LNCaP clone FGC (cell line): Measurements from ENCODE around the gene GPR148.

Experiments
- DNase-seq: peaks from one replicate; pipeline ENCODE4 v3.0.0-alpha.2; 2011; ENCODE audit warnings: low read depth
- H3K4me3 ChIP-seq: 2 replicates; pipeline ENCODE4 v1.5.1; 2011; ENCODE audit warnings: mild to moderate bottlenecking, low read depth, low read length, control low read depth
- TF ChIP-seq, protein P1 (sequence below): IDR thresholded peaks from 2 replicates; pipeline ENCODE4 v1.5.1; 2012; ENCODE audit warnings: mild to moderate bottlenecking; ENCODE audit not compliant: control insufficient read depth, insufficient read depth; ENCODE audit errors: extremely low read depth

The GPR148 gene

DNA sequence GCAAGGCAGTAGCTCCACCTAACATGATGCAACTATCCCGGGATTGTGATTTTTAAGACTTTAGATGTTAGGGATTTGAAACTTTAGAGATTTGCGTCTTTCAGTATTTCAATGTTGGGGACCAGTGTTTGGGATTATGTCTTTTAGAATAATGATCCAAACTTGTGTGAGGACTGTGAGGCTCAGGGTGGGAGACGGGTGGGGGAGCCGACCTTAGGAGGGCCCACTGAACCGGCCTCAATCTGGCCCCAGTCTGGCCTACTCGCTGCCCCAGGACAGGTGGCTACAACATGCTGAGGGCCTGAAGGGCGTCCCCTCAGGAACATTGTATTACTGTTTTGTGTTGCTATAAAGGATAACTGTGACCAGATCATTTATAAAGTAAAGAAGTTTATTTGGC lies 37.2 kb downstream of the GPR148 start:
- H3K4me3 ChIP-seq: no peak overlapping the region
- TF ChIP-seq, protein P1, sequence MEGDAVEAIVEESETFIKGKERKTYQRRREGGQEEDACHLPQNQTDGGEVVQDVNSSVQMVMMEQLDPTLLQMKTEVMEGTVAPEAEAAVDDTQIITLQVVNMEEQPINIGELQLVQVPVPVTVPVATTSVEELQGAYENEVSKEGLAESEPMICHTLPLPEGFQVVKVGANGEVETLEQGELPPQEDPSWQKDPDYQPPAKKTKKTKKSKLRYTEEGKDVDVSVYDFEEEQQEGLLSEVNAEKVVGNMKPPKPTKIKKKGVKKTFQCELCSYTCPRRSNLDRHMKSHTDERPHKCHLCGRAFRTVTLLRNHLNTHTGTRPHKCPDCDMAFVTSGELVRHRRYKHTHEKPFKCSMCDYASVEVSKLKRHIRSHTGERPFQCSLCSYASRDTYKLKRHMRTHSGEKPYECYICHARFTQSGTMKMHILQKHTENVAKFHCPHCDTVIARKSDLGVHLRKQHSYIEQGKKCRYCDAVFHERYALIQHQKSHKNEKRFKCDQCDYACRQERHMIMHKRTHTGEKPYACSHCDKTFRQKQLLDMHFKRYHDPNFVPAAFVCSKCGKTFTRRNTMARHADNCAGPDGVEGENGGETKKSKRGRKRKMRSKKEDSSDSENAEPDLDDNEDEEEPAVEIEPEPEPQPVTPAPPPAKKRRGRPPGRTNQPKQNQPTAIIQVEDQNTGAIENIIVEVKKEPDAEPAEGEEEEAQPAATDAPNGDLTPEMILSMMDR: no peak
- no peak for DNase-seq

DNA sequence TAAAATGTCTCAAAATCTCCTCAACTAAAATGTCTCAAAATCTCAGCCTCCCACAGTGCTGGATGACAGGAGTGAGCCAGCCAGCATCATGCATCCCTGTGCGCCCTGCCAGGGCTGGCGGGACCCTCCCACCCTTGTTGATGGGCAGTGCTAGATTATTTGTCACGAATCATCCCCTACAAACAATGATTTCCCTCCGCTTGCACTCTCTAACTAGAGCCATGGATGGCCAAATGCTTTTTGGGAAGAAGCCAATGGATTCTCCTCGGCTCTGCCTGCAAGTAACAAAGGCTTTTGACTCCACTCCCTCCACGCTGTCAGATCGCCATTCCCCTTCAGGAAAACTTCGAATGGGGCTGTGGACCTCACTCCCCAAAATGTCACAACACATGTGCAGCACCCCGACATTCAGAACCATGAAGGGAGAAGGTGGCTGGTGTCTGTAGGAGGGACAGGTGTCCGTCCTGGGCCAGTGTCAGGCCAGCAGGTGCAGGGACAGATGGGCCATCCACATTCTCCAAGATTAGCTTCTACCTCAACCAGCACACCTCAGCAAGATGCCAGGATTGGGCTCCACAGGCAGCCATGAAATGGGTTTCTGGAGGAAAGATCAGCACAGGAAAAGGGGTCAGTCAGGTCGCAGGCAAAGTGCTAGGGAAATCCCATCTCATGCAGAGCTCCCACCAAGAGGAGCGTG lies 38.0 kb downstream of the GPR148 start:
- H3K4me3 ChIP-seq: no peak overlapping the region
- TF ChIP-seq, protein P1: no peak
- DNase-seq: no peak

DNA sequence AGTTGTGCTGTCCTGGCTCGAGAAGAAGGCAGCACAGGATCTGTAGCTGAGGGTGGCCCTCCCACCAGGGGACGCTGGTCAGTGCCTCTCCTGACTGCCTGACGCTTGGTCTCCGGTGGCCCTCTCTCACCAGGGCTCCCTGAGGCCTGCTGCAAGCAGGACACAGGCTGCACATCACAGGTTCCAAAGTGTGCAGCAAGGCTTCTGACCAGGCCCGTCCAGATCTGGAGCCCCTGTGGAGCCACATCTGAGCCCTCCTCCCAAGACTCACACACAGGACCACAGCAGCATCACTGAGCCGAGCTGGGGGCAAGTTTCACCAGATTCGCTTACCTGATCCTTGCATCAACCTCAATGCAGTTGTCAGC lies 38.5 kb downstream of the GPR148 start:
- no peak overlapping the region for H3K4me3 ChIP-seq
- no peak for DNase-seq
- TF ChIP-seq, protein P1: no peak

DNA sequence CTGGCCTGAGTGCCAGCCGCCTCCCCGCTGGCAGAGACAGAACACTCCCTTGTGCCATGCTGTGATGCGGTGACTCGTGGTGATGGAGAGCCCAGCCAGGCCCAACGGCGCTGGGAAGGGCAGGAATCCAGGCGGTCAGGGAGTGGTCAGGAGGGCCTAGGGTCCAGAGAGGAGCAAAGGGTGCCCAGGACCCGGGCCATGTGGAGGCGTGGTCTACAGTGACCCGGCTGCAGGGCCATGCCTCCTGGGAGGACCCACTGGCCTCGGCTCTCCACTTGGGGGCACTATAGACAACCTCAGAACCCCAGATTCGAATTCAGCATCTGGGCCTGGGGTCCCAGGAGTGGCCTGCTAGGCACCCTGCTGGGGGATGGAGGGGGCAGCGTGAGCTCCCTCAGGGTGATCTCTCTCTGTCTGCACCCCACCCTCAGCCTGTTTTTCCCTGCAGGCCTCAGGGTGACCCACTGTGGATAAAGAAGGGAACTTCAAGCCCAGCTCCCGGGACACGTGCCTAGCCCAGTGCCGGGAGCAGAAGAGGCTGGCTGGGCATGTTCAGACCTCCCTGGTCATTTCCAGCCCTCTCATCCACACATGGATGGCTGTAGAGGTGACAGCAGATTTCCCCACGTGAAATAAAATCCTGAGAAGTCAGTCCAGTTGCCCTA lies 39.5 kb downstream of the GPR148 start:
- TF ChIP-seq, protein P1: no peak

DNA sequence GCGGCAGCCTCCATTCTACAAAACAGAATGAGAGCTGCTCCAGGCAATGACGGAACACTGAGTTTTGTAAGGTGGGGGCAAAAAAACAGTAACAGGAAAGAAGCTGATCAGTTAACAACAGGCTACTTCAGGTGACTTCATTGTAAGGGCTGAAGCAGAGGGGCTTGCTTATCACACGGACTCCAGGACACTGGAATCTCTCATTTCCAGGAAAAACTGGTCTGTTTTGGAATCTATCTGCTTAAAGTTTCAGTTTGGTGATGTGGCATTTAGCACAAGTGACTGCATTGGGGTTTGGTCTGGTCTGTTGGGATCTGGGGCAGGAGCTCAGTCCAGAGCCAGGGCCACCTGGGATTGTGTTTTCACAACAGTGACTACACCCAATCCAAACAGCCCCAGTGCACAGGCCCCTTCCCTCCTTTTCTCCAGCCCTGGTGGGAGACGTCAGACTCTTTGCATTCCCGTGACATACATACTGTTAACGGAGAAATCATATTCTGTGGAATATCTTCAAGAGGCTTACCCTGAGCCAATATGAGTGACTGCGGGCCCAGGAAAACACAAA lies 40.6 kb downstream of the GPR148 start:
- TF ChIP-seq, protein P1: no peak
- DNase-seq: no peak
- no peak overlapping the region for H3K4me3 ChIP-seq

More for the DNA sequence above, 39.5 kb downstream of the GPR148 start:
- DNase-seq: no peak
- H3K4me3 ChIP-seq: no peak overlapping the region

DNA sequence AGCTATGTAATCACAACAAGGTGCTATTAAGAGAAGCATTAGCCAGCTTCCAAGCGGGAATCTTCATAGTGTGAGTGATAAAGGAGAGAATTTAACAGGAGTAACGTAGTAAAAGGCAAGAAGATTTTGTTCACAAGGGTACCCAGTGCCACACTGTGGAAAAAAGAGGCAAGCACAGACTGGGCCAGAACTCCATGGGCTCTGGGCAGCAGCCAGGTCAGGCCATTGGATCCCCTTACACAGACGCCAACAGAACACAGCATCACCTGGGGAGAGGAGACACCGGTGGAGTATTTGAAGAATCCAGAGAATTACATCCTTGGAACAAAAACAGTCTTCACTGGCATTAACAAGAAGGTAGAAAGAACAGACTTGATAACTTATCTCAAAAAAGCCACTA lies 47.7 kb downstream of the GPR148 start:
- peak; percentile 2 for DNase-seq
- TF ChIP-seq, protein P1: peak; percentile 50

More for the DNA sequence above, 47.7 kb downstream of the GPR148 start:
- H3K4me3 ChIP-seq: no peak overlapping the region
